ENCODE results near the gene CST7.
"Not testable (repeated sequence)": the region's sequence is repeated elsewhere in the genome, so short reads cannot be mapped to it uniquely, and the experiment has no call there.

The CST7 gene

GRCh38 chr20:24943196-24943595 lies 5.9 kb upstream of the CST7 start:
- no peak overlapping the region for H3K4me3 ChIP-seq (replicated peaks; ENCODE audit: low read depth, low read length)
- TF ChIP-seq CTCF (IDR thresholded peaks at IDR 0.05; ENCODE audit: insufficient read depth, low read length, poor library complexity, severe bottlenecking): no peak
- no peak for DNase-seq (ENCODE audit: extremely low read depth, insufficient read length)

DNA sequence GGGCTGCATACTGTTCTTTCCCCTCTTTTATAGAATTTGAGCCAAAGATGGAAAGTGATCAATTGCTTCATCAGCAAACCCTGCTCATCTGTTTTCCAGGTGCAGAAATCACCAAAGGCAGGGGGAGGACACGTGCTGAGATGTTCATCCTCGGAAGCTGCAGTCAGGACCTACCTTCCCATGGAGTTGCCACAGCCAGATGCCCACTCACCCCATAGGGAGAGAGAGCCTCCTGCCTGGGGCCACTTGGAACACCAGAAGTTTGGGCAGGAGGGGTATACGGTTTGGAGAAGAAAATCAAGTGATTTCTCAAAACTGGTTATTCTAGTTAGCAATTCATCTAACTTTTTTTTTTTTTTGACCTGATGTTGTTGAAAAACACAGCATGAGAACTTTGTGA lies 5.3 kb upstream of the CST7 start:
- Histone ChIP-seq H3K36me3 (ENCODE audit: control insufficient read depth, insufficient read depth, low read length) (no peaks in the 10 kb centered on the region), H3K27me3 (replicated peaks; ENCODE audit: control insufficient read depth, insufficient read depth, low read length) (no peaks in the 10 kb centered on the region), H3K4me3 (replicated peaks; ENCODE audit: low read depth, low read length) (no peak overlapping the region)
- DNase-seq (ENCODE audit: extremely low read depth, insufficient read length): no peak
- no peak for TF ChIP-seq CTCF (IDR thresholded peaks at IDR 0.05; ENCODE audit: insufficient read depth, low read length, poor library complexity, severe bottlenecking)

More at GRCh38 chr20:24943196-24943595, 5.9 kb upstream of the CST7 start:
- Histone ChIP-seq H3K36me3 (ENCODE audit: control insufficient read depth, insufficient read depth, low read length) (no peaks in the 10 kb centered on the region), H3K27me3 (replicated peaks; ENCODE audit: control insufficient read depth, insufficient read depth, low read length) (no peaks in the 10 kb centered on the region)

- not testable (repeated sequence) for DNase-seq (ENCODE audit: extremely low read depth, insufficient read length); H3K4me3 ChIP-seq (replicated peaks; ENCODE audit: low read depth, low read length); H3K36me3 ChIP-seq (ENCODE audit: control insufficient read depth, insufficient read depth, low read length); H3K27me3 ChIP-seq (replicated peaks; ENCODE audit: control insufficient read depth, insufficient read depth, low read length)
Observed at GRCh38 chr20:24946376-24946775, 2.7 kb upstream of the CST7 start.

DNA sequence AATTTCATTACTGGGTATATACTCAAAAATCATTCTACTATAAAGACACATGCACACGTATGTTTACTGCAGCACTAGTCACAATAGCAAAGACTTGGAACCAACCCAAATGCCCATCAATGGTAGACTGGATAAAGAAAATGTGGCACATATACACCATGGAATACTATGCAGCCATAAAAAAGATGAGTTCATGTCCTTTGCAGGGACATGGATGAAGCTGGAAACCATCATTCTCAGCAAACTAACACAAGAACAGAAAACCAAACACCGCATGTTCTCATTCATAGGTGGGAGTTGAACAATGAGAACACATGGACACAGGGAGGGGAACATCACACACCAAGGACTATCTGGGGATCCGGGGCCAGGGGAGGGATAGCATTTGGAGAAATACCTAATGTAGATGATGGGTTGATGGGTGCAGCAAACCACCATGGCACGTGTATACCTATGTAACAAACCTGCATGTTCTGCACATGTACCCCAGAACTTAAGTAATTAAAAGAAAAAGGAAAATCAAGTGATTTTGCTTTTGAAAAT lies 602 bp upstream of the CST7 start:
- not testable (repeated sequence) for H3K36me3 ChIP-seq (ENCODE audit: control insufficient read depth, insufficient read depth, low read length); H3K4me3 ChIP-seq (replicated peaks; ENCODE audit: low read depth, low read length); H3K27me3 ChIP-seq (replicated peaks; ENCODE audit: control insufficient read depth, insufficient read depth, low read length); DNase-seq (ENCODE audit: extremely low read depth, insufficient read length)

DNA sequence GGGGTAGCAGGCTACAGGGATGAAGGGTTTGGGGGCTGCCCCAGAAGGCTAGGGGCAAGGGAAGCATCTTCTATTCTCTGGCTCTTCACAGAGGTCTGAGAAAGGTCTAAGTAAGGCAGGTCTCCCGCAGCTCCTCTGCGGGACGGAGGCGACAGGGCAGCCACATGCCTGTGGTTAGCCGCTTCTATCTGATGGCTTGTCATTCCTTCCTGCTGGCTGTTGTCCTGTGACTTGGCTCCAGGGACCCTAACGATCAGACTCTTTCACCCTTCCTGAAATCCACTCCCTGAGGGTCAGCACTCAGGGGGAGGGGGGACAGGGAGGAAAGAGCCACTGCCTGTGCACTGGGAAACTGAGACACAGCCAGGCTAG lies 673 bp downstream of the CST7 start:
- H3K36me3 ChIP-seq (ENCODE audit: control insufficient read depth, insufficient read depth, low read length): no peaks in the 10 kb centered on the region
- H3K27me3 ChIP-seq (replicated peaks; ENCODE audit: control insufficient read depth, insufficient read depth, low read length): no peaks in the 10 kb centered on the region; the same call in 1 of the 2 replicates
- TF ChIP-seq CTCF (IDR thresholded peaks at IDR 0.05; ENCODE audit: insufficient read depth, low read length, poor library complexity, severe bottlenecking): no peak
- no peak for DNase-seq (ENCODE audit: extremely low read depth, insufficient read length)
- H3K4me3 ChIP-seq (replicated peaks; ENCODE audit: low read depth, low read length): no peak overlapping the region

GRCh38 chr20:24950128-24950835 lies 1.2 kb downstream of the CST7 start:
- Histone ChIP-seq H3K27me3 (replicated peaks; ENCODE audit: control insufficient read depth, insufficient read depth, low read length) (no peaks in the 10 kb centered on the region; the same call in 1 of the 2 replicates), H3K36me3 (ENCODE audit: control insufficient read depth, insufficient read depth, low read length) (no peaks in the 10 kb centered on the region), H3K4me3 (replicated peaks; ENCODE audit: low read depth, low read length) (no peak overlapping the region)
- DNase-seq (ENCODE audit: extremely low read depth, insufficient read length): no peak
- TF ChIP-seq CTCF (IDR thresholded peaks at IDR 0.05; ENCODE audit: insufficient read depth, low read length, poor library complexity, severe bottlenecking): no peak
